T47D (cell line): Measurements from ENCODE around the gene CACNA1H.

Experiments used
- DNase-seq, 2 experiments: peaks; one replicate each; pipeline versions ENCODE4 v3.0.0 to v3.0.0-alpha.2; 2011 to 2012; ENCODE audit warnings: low read depth in 1 of 2, low spot score in 1 of 2
- JUND ChIP-seq: IDR thresholded peaks from 2 replicates; pipeline ENCODE4 v1.6.1; 2012; ENCODE audit warnings: low read depth
- in situ Hi-C: cut with HindIII; loops from 2 replicates; pipeline ENCODE4 v1.10.0; 2016; ENCODE audit warnings: low sequenced_read_pairs, low pct_unique_long_range_greater_than_20kb

Gene CACNA1H

DNA sequence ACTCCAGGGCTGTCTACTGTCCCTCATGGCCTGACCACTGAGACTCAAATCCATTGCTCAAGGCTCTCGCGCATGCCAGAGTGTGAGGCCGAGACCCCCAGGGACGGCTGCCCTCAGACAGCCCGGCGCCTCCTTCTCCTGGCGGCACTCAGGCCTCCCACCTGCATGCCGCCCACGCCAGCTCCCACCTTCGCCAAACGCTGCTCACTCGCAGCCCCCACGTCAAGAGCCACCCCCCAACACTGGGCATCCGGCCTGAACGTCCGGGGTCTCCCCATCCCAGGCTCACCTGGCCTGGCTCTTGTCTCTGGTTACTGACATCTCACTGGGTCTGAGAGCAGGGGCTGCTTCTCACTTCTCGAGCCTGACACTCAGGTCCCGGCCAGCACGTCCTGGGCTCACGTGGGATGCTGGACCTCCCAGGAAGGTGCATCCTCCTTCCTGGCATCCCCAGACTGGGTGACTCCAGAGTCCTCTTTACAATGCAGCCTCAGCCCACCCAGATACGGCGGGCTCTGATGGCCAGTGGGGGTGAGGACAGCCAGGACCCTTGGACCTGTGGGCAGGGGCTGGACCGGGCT lies 12.2 kb upstream of the CACNA1H start:
- in situ Hi-C loops = loop anchor here (10.0 kb wide), 1 partner anchor 306 kb away; no protein-coding TSS in a partner anchor
- no peak for DNase-seq
- TF ChIP-seq JUND = no peak

GRCh38 chr16:1141191-1141590 lies 11.7 kb upstream of the CACNA1H start:
- in situ Hi-C loops = loop anchor here (10.0 kb wide), 1 partner anchor 306 kb away; no protein-coding TSS in a partner anchor

DNA sequence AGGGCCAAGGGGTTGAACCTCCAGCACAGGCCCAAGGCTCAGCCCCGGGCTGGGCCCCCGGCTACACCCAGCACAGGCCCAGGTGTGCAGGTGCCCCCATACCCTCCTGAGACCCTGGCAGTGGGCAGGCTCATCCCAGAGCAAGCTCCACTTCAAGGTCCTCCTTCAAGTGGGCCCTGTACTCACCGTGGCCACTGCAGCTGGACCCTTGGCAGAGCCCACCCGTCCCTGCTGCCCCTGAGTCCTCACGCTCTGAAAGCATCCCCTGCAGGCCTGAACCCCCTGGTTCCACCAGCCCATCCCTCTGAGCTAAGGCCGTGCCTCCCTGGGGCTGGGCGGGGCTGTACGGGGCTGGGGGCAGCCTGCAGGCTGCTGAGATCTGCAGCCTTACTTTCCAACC lies 11.2 kb upstream of the CACNA1H start:
- in situ Hi-C loops = loop anchor here (10.0 kb wide), 1 partner anchor 307 kb away; no protein-coding TSS in a partner anchor
- DNase-seq = no peak
- TF ChIP-seq JUND = no peak

More at GRCh38 chr16:1141191-1141590, 11.7 kb upstream of the CACNA1H start:
- TF ChIP-seq JUND = no peak
- no peak for DNase-seq

GRCh38 chr16:1142911-1143310 lies 10.0 kb upstream of the CACNA1H start:
- no peak for TF ChIP-seq JUND
- in situ Hi-C loops = loop anchor here (10.0 kb wide), 1 partner anchor 308 kb away; no protein-coding TSS in a partner anchor
- no peak for DNase-seq

DNA sequence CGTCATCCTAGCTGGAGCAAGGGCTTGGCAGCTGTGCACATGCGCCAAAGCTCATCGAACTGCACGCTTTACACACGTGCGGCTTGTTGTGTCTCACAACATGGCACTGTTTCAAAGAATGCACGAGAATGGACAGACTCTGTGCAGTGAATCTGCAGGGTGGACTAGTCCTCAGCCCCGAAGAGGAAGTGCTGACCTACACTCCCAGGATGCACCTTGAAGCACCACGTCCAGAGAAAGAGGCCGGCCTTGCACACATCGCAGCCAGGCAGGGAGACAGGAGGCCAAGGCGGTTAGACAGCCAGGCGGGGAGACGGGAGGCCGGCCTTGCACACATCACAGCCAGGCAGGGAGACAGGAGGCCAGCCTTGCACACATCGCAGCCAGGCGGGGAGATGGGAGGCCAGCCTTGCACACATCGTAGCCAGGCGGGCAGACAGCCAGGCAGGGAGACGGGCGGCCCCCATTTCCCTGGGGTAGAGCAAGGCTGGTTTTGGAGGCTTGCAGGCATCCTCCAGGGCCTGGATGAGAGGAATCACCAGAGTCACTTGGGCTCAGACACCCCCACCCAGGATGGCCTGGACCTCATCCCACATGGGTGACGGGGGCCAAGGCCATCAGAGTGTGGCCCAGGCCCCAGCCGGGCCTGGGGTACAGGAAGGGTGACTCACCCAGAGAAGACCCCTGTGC lies 9.0 kb upstream of the CACNA1H start:
- in situ Hi-C loops = loop anchor here (10.0 kb wide), 1 partner anchor 309 kb away; no protein-coding TSS in a partner anchor
- no peak for DNase-seq
- no peak for TF ChIP-seq JUND

- no peak for DNase-seq
- in situ Hi-C loops = loop anchor here (10.0 kb wide), 1 partner anchor 310 kb away; no protein-coding TSS in a partner anchor
- TF ChIP-seq JUND = no peak
These were observed 8.2 kb upstream of the CACNA1H start for GRCh38 chr16:1144476-1145382.

DNA sequence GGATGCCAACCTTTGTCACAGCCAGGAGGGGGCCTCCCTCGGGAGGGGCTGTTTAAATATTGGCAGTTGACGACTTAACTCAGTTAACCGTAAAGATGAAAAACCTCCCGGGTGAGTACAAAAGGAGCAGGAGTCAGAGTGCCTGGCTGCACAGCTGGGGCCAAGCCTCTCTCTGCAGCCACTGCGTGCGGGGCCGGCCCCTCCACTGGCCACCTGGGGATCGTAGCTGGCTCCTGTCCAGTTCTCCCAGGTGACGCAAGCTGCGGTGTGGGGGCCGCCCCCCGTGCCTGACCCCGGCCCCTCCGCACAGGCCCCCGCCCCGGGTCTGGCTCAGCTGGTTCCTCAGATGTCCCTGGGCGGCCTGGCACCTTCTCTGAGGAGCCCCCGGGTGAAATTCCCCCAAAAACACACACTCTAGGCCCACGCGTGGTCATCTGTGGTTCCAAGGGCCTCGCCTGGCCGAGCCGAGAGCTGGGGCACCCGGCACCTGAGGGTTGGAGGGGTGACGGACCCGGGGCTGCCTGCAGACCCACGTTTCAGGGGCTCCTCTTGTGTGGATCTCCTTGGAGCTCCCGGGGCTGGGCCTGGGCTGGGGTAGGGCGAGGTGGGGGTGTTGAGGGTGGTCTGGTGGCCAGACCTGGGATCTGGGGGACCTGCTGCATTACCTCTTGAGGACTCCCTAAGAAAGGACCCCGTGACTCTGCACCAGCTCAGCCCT lies 7.4 kb upstream of the CACNA1H start:
- TF ChIP-seq JUND = no peak
- DNase-seq = no peak
- in situ Hi-C loops = loop anchor here (10.0 kb wide), 1 partner anchor 311 kb away; no protein-coding TSS in a partner anchor

GRCh38 chr16:1146409-1146808 lies 6.5 kb upstream of the CACNA1H start:
- in situ Hi-C loops = loop anchor here (10.0 kb wide), 1 partner anchor 312 kb away; no protein-coding TSS in a partner anchor
- TF ChIP-seq JUND = no peak
- DNase-seq = no peak

DNA sequence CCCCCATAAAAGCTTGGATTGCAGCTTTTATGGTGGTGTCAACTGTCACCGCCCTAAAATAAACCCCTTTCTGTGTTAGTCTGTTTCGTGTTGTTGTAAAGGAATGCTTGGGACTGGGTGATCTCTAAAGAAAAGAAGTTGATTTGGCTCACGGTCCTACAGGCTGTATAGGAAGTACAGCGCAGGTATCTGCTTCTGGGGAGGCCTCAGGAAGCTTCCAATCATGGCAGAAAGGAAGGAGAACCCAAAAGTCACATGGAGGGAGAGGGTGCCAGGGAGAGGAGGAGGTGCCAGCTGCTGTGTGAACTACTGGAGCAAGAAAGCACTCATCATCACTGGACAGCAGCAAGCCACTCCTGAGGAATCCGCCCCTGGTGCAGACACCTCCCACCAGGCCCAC lies 5.9 kb upstream of the CACNA1H start:
- no peak for DNase-seq
- in situ Hi-C loops = loop anchor here (10.0 kb wide), 1 partner anchor 312 kb away; no protein-coding TSS in a partner anchor
- no peak for TF ChIP-seq JUND

DNA sequence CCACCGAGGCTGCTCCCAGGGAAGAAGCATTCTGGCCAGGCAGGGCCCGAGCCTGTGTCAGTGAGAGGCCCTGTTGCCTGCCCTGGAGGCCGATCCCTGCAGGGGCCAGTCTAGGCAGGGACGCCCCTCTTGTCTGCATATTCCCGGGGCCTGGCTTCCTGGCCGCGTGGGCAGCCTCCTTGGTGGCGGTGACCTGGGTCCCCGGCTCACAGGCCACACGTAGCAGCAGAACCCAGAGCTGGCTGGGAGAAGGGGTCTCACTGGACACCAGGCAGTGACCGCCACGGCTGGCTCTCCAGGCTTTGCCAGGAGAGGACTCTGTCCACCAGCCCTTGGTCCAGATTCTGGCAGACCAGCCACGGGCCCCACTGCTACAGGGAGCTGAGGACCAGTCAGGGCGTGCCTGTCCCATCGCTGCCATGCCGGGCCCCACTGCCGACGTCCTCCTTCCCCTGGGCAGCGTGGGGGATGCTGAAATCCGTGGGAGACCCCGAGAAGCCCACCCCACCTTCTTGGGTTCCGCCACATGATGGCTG lies 3.7 kb upstream of the CACNA1H start:
- DNase-seq = no peak
- in situ Hi-C loops = loop anchor here (10.0 kb wide), 1 partner anchor 314 kb away; no protein-coding TSS in a partner anchor
- TF ChIP-seq JUND = no peak

DNA sequence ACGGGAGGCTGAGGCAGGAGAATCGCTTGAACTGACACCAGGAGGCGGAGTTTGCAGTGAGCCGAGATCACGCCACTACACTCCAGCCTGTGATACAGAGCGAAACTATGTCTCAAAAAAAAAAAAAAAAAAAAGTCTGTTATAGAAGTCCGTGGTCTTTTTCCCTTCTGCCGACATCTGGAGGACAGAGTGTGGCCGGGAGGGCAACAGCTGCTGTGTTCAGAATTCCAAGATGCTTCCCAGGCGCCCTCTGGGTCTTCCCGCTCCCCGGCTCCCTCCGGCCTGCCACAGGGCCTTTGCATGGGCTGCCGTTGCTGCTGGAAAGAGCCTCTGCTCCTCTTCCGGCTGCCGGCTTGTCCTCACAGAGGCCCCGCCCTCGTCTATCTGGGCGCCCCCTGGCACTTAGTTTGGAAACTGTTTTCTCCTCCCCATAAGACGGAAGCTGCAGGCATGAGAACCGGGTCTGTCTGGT lies 2.4 kb upstream of the CACNA1H start:
- DNase-seq = peak in 1 of 2 experiments; percentile 52
- no peak for TF ChIP-seq JUND
- in situ Hi-C loops = no loop called here
